SK-N-SH (cell line): Measurements from ENCODE around the gene KRT6A. TPM values are rescaled to one million over a fixed set of nuclear protein-coding genes. Genes with fewer than 3 reads are reported as not detected.

Experiments used
- CTCF ChIA-PET: fragments of 300-600, 350-600 bp; formaldehyde crosslinking; extraction: SDS; loops from one replicate; lab custom pipeline; 2021; lab: Yijun Ruan, JAX
- POLR2A ChIA-PET: fragments of 350-600 bp; sonication (Branson Sonifier 250); formaldehyde crosslinking; extraction: SDS; loops from one replicate; lab custom pipeline; 2020; ENCODE audit warnings: antibody characterized with exemption, inconsistent platforms; lab: Yijun Ruan, JAX
- DNase-seq: peaks from one replicate; pipeline ENCODE4 v3.0.0; 2012
- H2AFZ ChIP-seq: fragments of 200-600 bp; sonication (generic); 2 replicates; pipeline ENCODE4 v1.8.1; 2016; ENCODE audit warnings: antibody characterized with exemption, mild to moderate bottlenecking, low read depth
- H3F3A ChIP-seq: fragments of 200-600 bp; sonication (generic); replicated peaks from 2 replicates; pipeline ENCODE3; 2016; ENCODE audit warnings: antibody characterized with exemption, mild to moderate bottlenecking; ENCODE audit not compliant: insufficient read depth
- H3K27ac ChIP-seq, 2 experiments: fragments of 200-500 bp in 1 of 2; fragments of 200-600 bp in 1 of 2; sonication (Bioruptor generic) in 1 of 2; sonication (generic), shearing (Covaris generic) in 1 of 2; 2 replicates each; pipeline versions ENCODE4 v1.5.1 to v1.6.1; 2014 to 2016; ENCODE audit warnings: low read depth in 2 of 2, inconsistent platforms in 1 of 2, low read length in 1 of 2, mild to moderate bottlenecking in 1 of 2, mixed read lengths in 1 of 2
- H3K27me3 ChIP-seq: fragments of 200-600 bp; sonication (generic), shearing (Covaris generic); 2 replicates; pipeline ENCODE4 v1.6.1; 2016; ENCODE audit warnings: mixed run types; ENCODE audit not compliant: insufficient read depth
- H3K36me3 ChIP-seq, 2 experiments: fragments of 200-500 bp in 1 of 2; fragments of 200-600 bp in 1 of 2; sonication (Bioruptor generic) in 1 of 2; sonication (generic) in 1 of 2; replicated peaks in 1 of 2; 2 replicates each; pipeline versions ENCODE3 to v1.5.1; 2014 to 2016; ENCODE audit warnings: low read length in 1 of 2, mild to moderate bottlenecking in 1 of 2; ENCODE audit not compliant: insufficient read depth in 2 of 2, control insufficient read depth in 1 of 2
- H3K4me1 ChIP-seq, 2 experiments: fragments of 200-500 bp in 1 of 2; fragments of 200-600 bp in 1 of 2; sonication (Bioruptor generic) in 1 of 2; sonication (generic), shearing (Covaris generic) in 1 of 2; 2 replicates each; pipeline versions ENCODE4 v1.5.1 to v1.6.1; 2014 to 2016; ENCODE audit warnings: low read depth in 1 of 2, low read length in 1 of 2, mixed run types in 1 of 2; ENCODE audit not compliant: insufficient read depth in 2 of 2, control insufficient read depth in 1 of 2
- H3K4me2 ChIP-seq: fragments of 200-600 bp; sonication (generic), shearing (Covaris generic); 2 replicates; pipeline ENCODE4 v1.6.1; 2017; ENCODE audit warnings: mixed run types
- H3K4me3 ChIP-seq, 2 experiments: fragments of 200-500 bp in 1 of 2; fragments of 200-600 bp in 1 of 2; sonication (Bioruptor generic) in 1 of 2; sonication (generic), shearing (Covaris generic) in 1 of 2; 2 replicates each; pipeline versions ENCODE4 v1.5.1 to v1.8.1; 2014 to 2016; ENCODE audit warnings: low read depth in 2 of 2, inconsistent platforms in 1 of 2, low read length in 1 of 2, mild to moderate bottlenecking in 1 of 2, mixed read lengths in 1 of 2, moderate library complexity in 1 of 2
- H3K79me2 ChIP-seq: fragments of 200-600 bp; sonication (generic); 2 replicates; pipeline ENCODE4 v1.8.1; 2017; ENCODE audit warnings: mild to moderate bottlenecking; ENCODE audit not compliant: insufficient read depth
- H3K9ac ChIP-seq: fragments of 200-600 bp; sonication (generic); 2 replicates; pipeline ENCODE4 v1.6.1; 2017; ENCODE audit warnings: mixed run types
- H3K9me2 ChIP-seq: fragments of 200-600 bp; sonication (generic); 2 replicates; pipeline ENCODE4 v1.6.1; 2017; ENCODE audit warnings: mixed run types
- H3K9me3 ChIP-seq: fragments of 200-600 bp; sonication (generic); 2 replicates; pipeline ENCODE4 v1.6.1; 2017; ENCODE audit warnings: mixed run types, mild to moderate bottlenecking, moderate library complexity
- H4K20me1 ChIP-seq: fragments of 200-600 bp; sonication (generic); 2 replicates; pipeline ENCODE4 v1.6.1; 2017; ENCODE audit warnings: mild to moderate bottlenecking, mixed run types; ENCODE audit not compliant: insufficient read depth
- CHD2 ChIP-seq: fragments of 150-350 bp; IDR thresholded peaks from 2 replicates; pipeline ENCODE4 v1.6.1; 2018; ENCODE audit warnings: low read length; ENCODE audit not compliant: partially characterized antibody
- CTCF ChIP-seq: fragments of 200-600 bp; sonication (generic); IDR thresholded peaks from 2 replicates; pipeline ENCODE4 v1.6.1; 2017; ENCODE audit warnings: antibody characterized with exemption, mild to moderate bottlenecking, moderate library complexity
- EP300 ChIP-seq, 2 experiments: IDR thresholded peaks; 2 replicates each; pipeline versions ENCODE4 v1.4.0 to v1.6.1; 2012; ENCODE audit warnings: borderline replicate concordance in 1 of 2, low read depth in 1 of 2, low read length in 1 of 2
- FOSL2 ChIP-seq: IDR thresholded peaks from 2 replicates; pipeline ENCODE4 v1.4.0; 2012; ENCODE audit warnings: low read depth, mild to moderate bottlenecking, moderate library complexity, borderline replicate concordance
- FOXM1 ChIP-seq: IDR thresholded peaks from 2 replicates; pipeline ENCODE4 v1.4.0; 2012; ENCODE audit warnings: low read depth, mild to moderate bottlenecking
- GABPA ChIP-seq: IDR thresholded peaks from 2 replicates; pipeline ENCODE4 v1.4.0; 2012; ENCODE audit warnings: low read depth, mild to moderate bottlenecking
- GATA2 ChIP-seq: sonication (generic); formaldehyde crosslinking; IDR thresholded peaks from 2 replicates; pipeline ENCODE4 v1.5.0; 2020; ENCODE audit warnings: mild to moderate bottlenecking, missing genetic modification reagents
- MEF2A ChIP-seq: IDR thresholded peaks from 2 replicates; pipeline ENCODE4 v1.4.0; 2012; ENCODE audit warnings: low read depth, borderline replicate concordance
- MXI1 ChIP-seq: IDR thresholded peaks from 2 replicates; pipeline ENCODE4 v1.6.1; 2012; ENCODE audit warnings: mild to moderate bottlenecking, low read depth, low read length, improper control_type of control experiment
- NRF1 ChIP-seq: IDR thresholded peaks from 2 replicates; pipeline ENCODE4 v1.6.1; 2012; ENCODE audit warnings: low read depth, mild to moderate bottlenecking, low read length
- POLR2AphosphoS5 ChIP-seq: IDR thresholded peaks from 2 replicates; pipeline ENCODE4 v1.6.1; 2012; ENCODE audit warnings: low read depth, low read length
- RCOR1 ChIP-seq: fragments of 150-350 bp; IDR thresholded peaks from 2 replicates; pipeline ENCODE4 v1.6.1; 2017; ENCODE audit warnings: antibody characterized with exemption, low read length
- RFX5 ChIP-seq: IDR thresholded peaks from 2 replicates; pipeline ENCODE4 v1.6.1; 2012; ENCODE audit warnings: mild to moderate bottlenecking, improper control_type of control experiment, low read length
- SIN3A ChIP-seq: IDR thresholded peaks from 2 replicates; pipeline ENCODE4 v1.6.1; 2012; ENCODE audit warnings: low read depth, mild to moderate bottlenecking, low read length, moderate library complexity, borderline replicate concordance
- TAF1 ChIP-seq: IDR thresholded peaks from 2 replicates; pipeline ENCODE4 v1.6.1; 2012; ENCODE audit warnings: low read depth, mild to moderate bottlenecking, low read length, moderate library complexity, borderline replicate concordance
- TEAD4 ChIP-seq: IDR thresholded peaks from 2 replicates; pipeline ENCODE4 v1.4.0; 2012; ENCODE audit warnings: mild to moderate bottlenecking, borderline replicate concordance; ENCODE audit not compliant: insufficient read depth
- WGBS: methylation state at CpG from one replicate; pipeline ENCODE4 v1.1.6; 2017; ENCODE audit warnings: low lambda C conversion rate; 5-methylcytosine and 5-hydroxymethylcytosine counted together
- polyA plus RNA-seq, 3 experiments: library from polyadenylated mRNA; depleted of rRNA; stranded (reverse); fragments of >200 nt; gene quantifications; 2 replicates each; pipeline ENCODE4 v1.2.3, GENCODE V29; 2012
- TF ChIP-seq, protein P1 (sequence below): fragments of 150-350 bp; IDR thresholded peaks from 2 replicates; pipeline ENCODE4 v1.6.1; 2017; ENCODE audit warnings: antibody characterized with exemption, low read length, low read depth, borderline replicate concordance
- TF ChIP-seq, protein P2 (sequence below): IDR thresholded peaks from 2 replicates; pipeline ENCODE4 v1.4.0; 2012; ENCODE audit warnings: low read depth, borderline replicate concordance
- TF ChIP-seq, protein P3 (sequence below): fragments of 150-350 bp; IDR thresholded peaks from 2 replicates; pipeline ENCODE4 v1.6.1; 2016; ENCODE audit warnings: mild to moderate bottlenecking, low read depth, low read length
- TF ChIP-seq, protein P4 (sequence below): IDR thresholded peaks from 2 replicates; pipeline ENCODE4 v1.4.0; 2012; ENCODE audit warnings: low read depth

Gene KRT6A
- polyA plus RNA-seq, 1 of the 3 experiments (the other 2 are of a cell fraction): not detected

- no peak overlapping the region for H3K4me3 ChIP-seq
- no peaks in the 10 kb centered on the region for H3K9me2 ChIP-seq
- no peaks in the 10 kb centered on the region; a peak in 1 of 4 replicates for H3K4me1 ChIP-seq
- no peak overlapping the region for H3K4me2 ChIP-seq
- H3K9me3 ChIP-seq: no peaks in the 10 kb centered on the region
- DNase-seq: no peak
- TF ChIP-seq RCOR1 (no peak), POLR2AphosphoS5 (no peak), MXI1 (no peak), GABPA (no peak), MEF2A (no peak), EP300 (IDR thresholded peaks at IDR 0.05; ENCODE audit: borderline replicate concordance in 1 of 2, low read depth in 1 of 2, low read length in 1 of 2) (no peak), TAF1 (no peak), FOXM1 (no peak), TEAD4 (no peak), FOSL2 (no peak), CHD2 (no peak), SIN3A (no peak), NRF1 (no peak), CTCF (no peak), GATA2 (CRISPR knock-in tag) (no peak), RFX5 (no peak)
- TF ChIP-seq, protein P1, sequence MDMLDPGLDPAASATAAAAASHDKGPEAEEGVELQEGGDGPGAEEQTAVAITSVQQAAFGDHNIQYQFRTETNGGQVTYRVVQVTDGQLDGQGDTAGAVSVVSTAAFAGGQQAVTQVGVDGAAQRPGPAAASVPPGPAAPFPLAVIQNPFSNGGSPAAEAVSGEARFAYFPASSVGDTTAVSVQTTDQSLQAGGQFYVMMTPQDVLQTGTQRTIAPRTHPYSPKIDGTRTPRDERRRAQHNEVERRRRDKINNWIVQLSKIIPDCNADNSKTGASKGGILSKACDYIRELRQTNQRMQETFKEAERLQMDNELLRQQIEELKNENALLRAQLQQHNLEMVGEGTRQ: no peak
- TF ChIP-seq, protein P2, sequence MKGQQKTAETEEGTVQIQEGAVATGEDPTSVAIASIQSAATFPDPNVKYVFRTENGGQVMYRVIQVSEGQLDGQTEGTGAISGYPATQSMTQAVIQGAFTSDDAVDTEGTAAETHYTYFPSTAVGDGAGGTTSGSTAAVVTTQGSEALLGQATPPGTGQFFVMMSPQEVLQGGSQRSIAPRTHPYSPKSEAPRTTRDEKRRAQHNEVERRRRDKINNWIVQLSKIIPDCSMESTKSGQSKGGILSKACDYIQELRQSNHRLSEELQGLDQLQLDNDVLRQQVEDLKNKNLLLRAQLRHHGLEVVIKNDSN: no peak
- TF ChIP-seq, protein P3, sequence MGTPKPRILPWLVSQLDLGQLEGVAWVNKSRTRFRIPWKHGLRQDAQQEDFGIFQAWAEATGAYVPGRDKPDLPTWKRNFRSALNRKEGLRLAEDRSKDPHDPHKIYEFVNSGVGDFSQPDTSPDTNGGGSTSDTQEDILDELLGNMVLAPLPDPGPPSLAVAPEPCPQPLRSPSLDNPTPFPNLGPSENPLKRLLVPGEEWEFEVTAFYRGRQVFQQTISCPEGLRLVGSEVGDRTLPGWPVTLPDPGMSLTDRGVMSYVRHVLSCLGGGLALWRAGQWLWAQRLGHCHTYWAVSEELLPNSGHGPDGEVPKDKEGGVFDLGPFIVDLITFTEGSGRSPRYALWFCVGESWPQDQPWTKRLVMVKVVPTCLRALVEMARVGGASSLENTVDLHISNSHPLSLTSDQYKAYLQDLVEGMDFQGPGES: no peak
- TF ChIP-seq, protein P4, sequence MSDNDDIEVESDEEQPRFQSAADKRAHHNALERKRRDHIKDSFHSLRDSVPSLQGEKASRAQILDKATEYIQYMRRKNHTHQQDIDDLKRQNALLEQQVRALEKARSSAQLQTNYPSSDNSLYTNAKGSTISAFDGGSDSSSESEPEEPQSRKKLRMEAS: no peak
- ChIA-PET POLR2A (no interaction called here), CTCF (interaction anchor here (1.0 to 1.4 kb wide), 3 partner anchors 12 to 338 kb away, joined by 3 to 5 read pairs (median 4); no protein-coding TSS in a partner anchor)
- no peaks in the 10 kb centered on the region for H4K20me1 ChIP-seq
- 29% methylated on average over 4 of the region's 4 CpGs for WGBS
- H3K79me2 ChIP-seq: no peaks in the 10 kb centered on the region
- peaks cover 49% of the 10 kb centered on the region; the same call in 1 of the 2 replicates for H3K27me3 ChIP-seq
- no peaks in the 10 kb centered on the region for H3F3A ChIP-seq
- no peak overlapping the region for H3K27ac ChIP-seq
- H3K9ac ChIP-seq: no peak overlapping the region
- H3K36me3 ChIP-seq: no peaks in the 10 kb centered on the region
- H2AFZ ChIP-seq: no peak overlapping the region
Observed at GRCh38 chr12:52494518-52494917, 1.5 kb upstream of the KRT6A start.
